PC-9 (cell line): ENCODE data around the gene IP6K3. TPM values are rescaled to one million over a fixed set of nuclear protein-coding genes. Genes with fewer than 3 reads are reported as not detected.

ENCODE experiments used
- BruUV-seq: library from RNA; stranded (reverse); fragments of 400-500 nt; replicated peaks from 2 replicates; lab custom pipeline; 2021; lab: Mats Ljungman, UMichigan
- CTCF ChIA-PET: fragments of 300-600 bp; sonication (Branson Sonifier 250); formaldehyde crosslinking; loops from one replicate; lab custom pipeline; 2022; ENCODE audit warnings: antibody characterized with exemption; lab: Charles Lee
- POLR2A ChIA-PET: fragments of 300-600 bp; sonication (Branson Sonifier 250); formaldehyde crosslinking; loops from one replicate; lab custom pipeline; 2022; ENCODE audit warnings: antibody characterized with exemption; ENCODE audit not compliant: unreplicated experiment; lab: Charles Lee
- DNase-seq, 2 experiments: peaks; one replicate each; pipeline versions ENCODE4 v3.0.0 to v3.0.0-alpha.2; 2015 to 2022; ENCODE audit warnings: mixed read lengths in 1 of 2
- H2AFZ ChIP-seq: fragments of 200-600 bp; sonication (generic); 2 replicates; pipeline ENCODE4 v1.8.1; 2017; ENCODE audit warnings: antibody characterized with exemption
- H3F3A ChIP-seq: fragments of 200-600 bp; sonication (generic); 2 replicates; pipeline ENCODE4 v1.8.1; 2017; ENCODE audit warnings: antibody characterized with exemption, mild to moderate bottlenecking, low read depth; ENCODE audit not compliant: insufficient read depth
- H3K27ac ChIP-seq: fragments of 200-600 bp; sonication (generic); 2 replicates; pipeline ENCODE4 v1.6.1; 2016; ENCODE audit warnings: mixed run types
- H3K27me3 ChIP-seq: fragments of 200-600 bp; sonication (generic); 2 replicates; pipeline ENCODE4 v1.6.1; 2016; ENCODE audit warnings: low read depth, mixed run types; ENCODE audit not compliant: insufficient read depth
- H3K36me3 ChIP-seq: fragments of 200-600 bp; sonication (generic); 2 replicates; pipeline ENCODE4 v1.6.1; 2016; ENCODE audit warnings: low read depth, mixed run types
- H3K4me1 ChIP-seq: fragments of 200-600 bp; sonication (generic); replicated peaks from 2 replicates; pipeline ENCODE4 v1.6.1; 2016; ENCODE audit warnings: mixed run types; ENCODE audit not compliant: insufficient read depth
- H3K4me2 ChIP-seq: fragments of 200-600 bp; sonication (generic); 2 replicates; pipeline ENCODE4 v1.6.1; 2017; ENCODE audit warnings: mixed run types
- H3K4me3 ChIP-seq: fragments of 200-600 bp; sonication (generic); 2 replicates; pipeline ENCODE4 v1.6.1; 2016; ENCODE audit warnings: mixed run types
- H3K79me2 ChIP-seq: fragments of 200-600 bp; sonication (generic); 2 replicates; pipeline ENCODE4 v1.6.1; 2017; ENCODE audit warnings: low read depth, mixed run types
- H3K9me2 ChIP-seq: fragments of 200-600 bp; sonication (generic); 2 replicates; pipeline ENCODE4 v1.8.1; 2017; ENCODE audit warnings: mild to moderate bottlenecking; ENCODE audit not compliant: insufficient read depth
- H3K9me3 ChIP-seq: fragments of 200-600 bp; sonication (generic); 2 replicates; pipeline ENCODE4 v1.8.1; 2016; ENCODE audit warnings: low read depth; ENCODE audit not compliant: insufficient read depth
- H4K20me1 ChIP-seq: fragments of 200-600 bp; sonication (generic); 2 replicates; pipeline ENCODE4 v1.8.1; 2017; ENCODE audit not compliant: insufficient read depth
- EZH2 ChIP-seq: fragments of 200-600 bp; sonication (generic); IDR thresholded peaks from 2 replicates; pipeline ENCODE4 v1.8.0; 2017; ENCODE audit warnings: antibody characterized with exemption, low read depth
- intact Hi-C: fragments of 100-400 bp; cut with micrococcal nuclease; formaldehyde crosslinking; loops from one replicate; pipeline ENCODE4 v1.10.0; 2022; ENCODE audit not compliant: unreplicated experiment
- total RNA-seq: library from RNA; stranded (reverse); gene quantifications from 2 replicates; pipeline ENCODE4 v1.2.3, GENCODE V29; 2021
- TF ChIP-seq, protein P1 (sequence below): fragments of 200-600 bp; sonication (generic); conservative IDR thresholded peaks from 2 replicates; pipeline ENCODE4 v1.6.1; 2017; ENCODE audit warnings: mixed run types, antibody characterized with exemption, mild to moderate bottlenecking, moderate library complexity

IP6K3 gene
- total RNA-seq, 1 experiment from 2014 or later, result not detected

DNA sequence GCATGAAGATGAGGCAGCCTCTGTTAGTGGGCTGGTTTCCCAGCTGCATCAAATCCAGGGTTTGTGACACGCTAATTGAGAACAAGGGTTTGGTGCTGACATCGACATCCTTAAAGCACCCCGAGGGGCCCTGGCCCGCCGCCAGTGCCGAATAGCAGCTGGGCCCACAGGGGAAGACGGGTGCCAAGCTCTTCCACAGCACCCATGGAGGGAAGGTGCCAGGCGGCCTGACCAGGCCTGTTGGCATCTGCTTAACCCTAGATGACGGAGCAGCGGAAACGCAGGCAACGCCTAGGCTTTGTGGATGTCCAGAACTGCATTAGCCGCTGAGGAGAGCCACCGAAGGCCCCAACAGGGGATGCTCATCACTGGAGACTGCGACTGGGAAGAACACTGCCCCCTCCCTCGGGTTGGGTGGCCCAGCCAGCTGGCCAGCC, 51.2 kb downstream of the IP6K3 start:
- no TSS peak for BruUV-seq
- H3F3A ChIP-seq, result peaks cover 61% of the 10 kb centered on the region
- no peak overlapping the region for H2AFZ ChIP-seq
- ChIA-PET POLR2A (no interaction called here), CTCF (no interaction called here)
- no peak overlapping the region for H3K4me3 ChIP-seq
- H3K4me2 ChIP-seq, result no peak overlapping the region
- TF ChIP-seq, protein P1, sequence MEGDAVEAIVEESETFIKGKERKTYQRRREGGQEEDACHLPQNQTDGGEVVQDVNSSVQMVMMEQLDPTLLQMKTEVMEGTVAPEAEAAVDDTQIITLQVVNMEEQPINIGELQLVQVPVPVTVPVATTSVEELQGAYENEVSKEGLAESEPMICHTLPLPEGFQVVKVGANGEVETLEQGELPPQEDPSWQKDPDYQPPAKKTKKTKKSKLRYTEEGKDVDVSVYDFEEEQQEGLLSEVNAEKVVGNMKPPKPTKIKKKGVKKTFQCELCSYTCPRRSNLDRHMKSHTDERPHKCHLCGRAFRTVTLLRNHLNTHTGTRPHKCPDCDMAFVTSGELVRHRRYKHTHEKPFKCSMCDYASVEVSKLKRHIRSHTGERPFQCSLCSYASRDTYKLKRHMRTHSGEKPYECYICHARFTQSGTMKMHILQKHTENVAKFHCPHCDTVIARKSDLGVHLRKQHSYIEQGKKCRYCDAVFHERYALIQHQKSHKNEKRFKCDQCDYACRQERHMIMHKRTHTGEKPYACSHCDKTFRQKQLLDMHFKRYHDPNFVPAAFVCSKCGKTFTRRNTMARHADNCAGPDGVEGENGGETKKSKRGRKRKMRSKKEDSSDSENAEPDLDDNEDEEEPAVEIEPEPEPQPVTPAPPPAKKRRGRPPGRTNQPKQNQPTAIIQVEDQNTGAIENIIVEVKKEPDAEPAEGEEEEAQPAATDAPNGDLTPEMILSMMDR, result no peak
- no peak for TF ChIP-seq EZH2
- peak overlapping the region; percentile 54; the same call in 1 of the 2 replicates for H3K27ac ChIP-seq
- intact Hi-C loops, result no loop called here
- peaks cover 29% of the 10 kb centered on the region for H4K20me1 ChIP-seq
- no peaks in the 10 kb centered on the region for H3K79me2 ChIP-seq
- H3K9me2 ChIP-seq, result no peaks in the 10 kb centered on the region
- H3K9me3 ChIP-seq, result no peaks in the 10 kb centered on the region
- no peak for DNase-seq
- peaks cover 32% of the 10 kb centered on the region for H3K36me3 ChIP-seq
- no peaks in the 10 kb centered on the region for H3K27me3 ChIP-seq
- H3K4me1 ChIP-seq, result peaks cover 23% of the 10 kb centered on the region; the same call in 1 of the 2 replicates

DNA sequence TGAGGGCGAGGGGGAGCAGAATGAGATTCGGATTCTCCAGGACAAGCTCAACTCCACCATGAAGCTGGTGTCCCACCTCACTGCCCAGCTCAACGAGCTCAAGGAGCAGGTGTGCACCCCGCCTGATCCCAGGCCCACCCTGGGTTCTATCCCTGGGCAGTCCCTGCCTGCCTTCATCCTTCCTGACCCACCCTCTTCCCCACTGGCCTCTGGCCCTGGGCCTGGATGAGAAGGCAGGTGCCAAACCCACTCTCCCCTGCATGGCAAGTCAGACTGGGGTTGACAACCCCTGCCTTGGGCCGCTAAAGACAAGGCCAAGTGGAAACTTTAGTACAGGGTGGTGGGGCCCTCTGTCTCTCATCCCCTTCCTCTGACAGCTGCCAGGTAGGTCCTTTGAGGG, 51.7 kb downstream of the IP6K3 start:
- no peak for TF ChIP-seq EZH2
- TF ChIP-seq, protein P1, result no peak
- H3K4me3 ChIP-seq, result no peak overlapping the region
- H3K9me2 ChIP-seq, result no peaks in the 10 kb centered on the region
- intact Hi-C loops, result no loop called here
- no peak overlapping the region for H3K4me2 ChIP-seq
- no TSS peak for BruUV-seq
- ChIA-PET CTCF (no interaction called here), POLR2A (no interaction called here)
- no peaks in the 10 kb centered on the region for H3K27me3 ChIP-seq
- peaks cover 25% of the 10 kb centered on the region for H4K20me1 ChIP-seq
- no peak overlapping the region for H2AFZ ChIP-seq
- peaks cover 58% of the 10 kb centered on the region for H3F3A ChIP-seq
- peaks cover 23% of the 10 kb centered on the region; the same call in 1 of the 2 replicates for H3K4me1 ChIP-seq
- DNase-seq, result no peak
- no peaks in the 10 kb centered on the region for H3K79me2 ChIP-seq
- peak overlapping the region; percentile 54 for H3K27ac ChIP-seq
- no peaks in the 10 kb centered on the region for H3K9me3 ChIP-seq
- H3K36me3 ChIP-seq, result peaks cover 31% of the 10 kb centered on the region

DNA sequence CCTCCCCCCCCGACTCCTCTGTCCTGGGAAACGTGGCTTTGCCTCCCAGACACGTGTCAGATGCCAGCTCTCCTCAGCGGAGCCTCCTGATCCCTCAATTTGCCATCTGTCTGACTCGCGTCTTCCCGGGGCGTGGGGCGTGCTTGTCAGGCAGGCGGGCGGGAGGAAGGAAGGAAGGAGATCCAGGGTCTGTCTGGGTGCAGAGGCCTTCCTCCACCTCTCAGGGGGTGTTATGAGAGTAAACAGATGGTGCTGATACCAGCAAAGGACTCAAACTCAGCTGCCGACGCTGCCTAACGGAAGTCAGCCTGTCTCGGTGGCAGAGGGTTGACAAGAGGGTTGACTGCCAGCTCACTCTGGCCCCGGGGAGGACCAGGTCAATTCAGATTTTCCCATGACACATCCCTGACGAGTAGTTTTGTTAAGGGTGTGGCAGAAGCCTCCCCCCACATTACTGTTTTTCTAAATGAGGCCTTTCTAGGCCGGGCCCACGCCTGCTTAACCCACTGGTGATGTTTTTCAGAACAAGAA, 52.2 kb downstream of the IP6K3 start:
- intact Hi-C loops, result no loop called here
- peaks cover 31% of the 10 kb centered on the region for H3K36me3 ChIP-seq

More for the DNA sequence above, 52.2 kb downstream of the IP6K3 start:
- Histone ChIP-seq H3F3A (peaks cover 54% of the 10 kb centered on the region), H3K4me3 (no peak overlapping the region), H3K4me1 (peaks cover 23% of the 10 kb centered on the region; the same call in 1 of the 2 replicates), H3K4me2 (no peak overlapping the region), H3K27me3 (no peaks in the 10 kb centered on the region), H2AFZ (no peak overlapping the region), H4K20me1 (peaks cover 22% of the 10 kb centered on the region), H3K27ac (peak overlapping the region; percentile 54), H3K79me2 (no peaks in the 10 kb centered on the region), H3K9me2 (no peaks in the 10 kb centered on the region), H3K9me3 (no peaks in the 10 kb centered on the region)
- no TSS peak for BruUV-seq
- ChIA-PET POLR2A (interaction anchor here (0.5 kb wide), 1 partner anchor 11 kb away, joined by 3 read pairs; no protein-coding TSS in a partner anchor), CTCF (interaction anchor here (0.6 kb wide), 1 partner anchor 18 kb away, joined by 3 read pairs; no protein-coding TSS in a partner anchor)
- peak in 1 of 2 experiments; percentile 49 for DNase-seq
- no peak for TF ChIP-seq EZH2
- TF ChIP-seq, protein P1, result no peak
